Measurements from ENCODE around the gene SDCBP2. TPM values are rescaled to one million over a fixed set of nuclear protein-coding genes. Genes with fewer than 3 reads are reported as not detected.

The SDCBP2 gene
- total RNA-seq, 6 experiments from 2014 or later, result 2.0 to 43.3 (median 16.6) TPM

GRCh38 chr20:1326031-1326930, 2.7 kb downstream of the SDCBP2 start:
- H3K36me3 ChIP-seq, result no peaks in the 10 kb centered on the region
- peak overlapping the region; percentile 66 to 86 (median 74) for H3K4me3 ChIP-seq
- no peak for ATAC-seq
- TF ChIP-seq CTCF (IDR thresholded peaks at IDR 0.05) (no peak), POLR2A (IDR thresholded peaks at IDR 0.05) (no peak)
- peak overlapping the region; percentile 98 to 100 (median 99) for H3K27ac ChIP-seq
- 20% methylated on average over 10 of the region's 10 CpGs for WGBS (ENCODE audit: insufficient coverage, low coverage, low lambda C conversion rate, missing lambda C conversion rate)
- H3K9me3 ChIP-seq, result no peaks in the 10 kb centered on the region
- intact Hi-C loops (cut with DNase I), result loop anchor here (5.0 to 10.0 kb wide), 2 partner anchors 59 to 66 kb away; partner anchors contain the start of gene FKBP1A (in 1 of the 2)
- no peaks in the 10 kb centered on the region for H3K27me3 ChIP-seq
- no peak for DNase-seq
- peaks cover 0 to 44% (median 24%) of the 10 kb centered on the region in 4 donors for H3K4me1 ChIP-seq

DNA sequence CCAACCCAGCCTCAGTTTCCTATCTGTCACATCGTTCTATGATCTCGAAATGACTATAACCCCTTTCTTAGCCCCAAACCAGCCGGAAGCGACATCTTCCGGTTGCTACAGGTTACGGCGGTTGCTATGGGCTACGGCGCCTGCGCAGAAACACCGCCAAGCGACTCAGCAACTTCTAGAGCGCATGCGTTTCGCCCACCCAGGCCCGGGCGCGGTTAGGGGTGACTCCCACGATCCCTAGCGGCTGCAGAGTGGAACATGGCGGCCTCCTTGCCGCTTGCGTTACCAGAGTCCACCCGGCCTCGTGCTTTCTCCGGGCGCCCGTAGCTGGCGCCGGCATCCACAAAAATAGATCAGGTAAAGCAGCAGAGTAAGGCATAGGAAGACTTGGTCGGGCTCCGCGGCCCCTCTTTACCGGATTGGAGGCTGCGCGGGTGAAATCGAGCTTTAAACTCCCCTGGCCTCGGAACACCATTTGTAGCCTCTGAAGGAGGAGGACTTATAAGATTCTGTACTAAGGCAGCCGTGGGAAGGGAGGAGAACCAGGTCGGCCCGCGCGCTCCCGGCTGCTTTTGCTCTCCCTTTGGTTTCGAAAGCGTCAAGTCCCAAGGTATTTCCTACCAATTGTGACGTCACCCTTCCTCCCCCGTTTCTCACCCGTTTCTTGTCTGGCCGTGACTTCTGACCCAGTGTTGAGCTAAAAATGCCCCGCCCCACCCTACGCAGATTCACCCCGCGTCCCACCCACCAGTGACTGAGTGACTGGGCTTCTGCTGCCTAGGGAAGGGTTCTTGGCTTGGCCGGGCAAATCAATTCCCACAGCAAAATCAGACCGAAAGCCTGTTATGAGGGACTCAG, 3.5 kb downstream of the SDCBP2 start:
- intact Hi-C loops (cut with DNase I), result loop anchor here (5.0 to 10.0 kb wide), 2 partner anchors 59 to 67 kb away; partner anchors contain the start of gene FKBP1A (in 1 of the 2)
- no peaks in the 10 kb centered on the region for H3K27me3 ChIP-seq
- peaks cover 0 to 44% (median 24%) of the 10 kb centered on the region in 4 donors for H3K4me1 ChIP-seq
- no peaks in the 10 kb centered on the region for H3K36me3 ChIP-seq
- peak; percentile 76 to 90 (median 87) for ATAC-seq
- DNase-seq, result peak; percentile 97 to 98 (median 98)
- under 1% methylated on average over 31 of the region's 56 CpGs for WGBS (ENCODE audit: insufficient coverage, low coverage, low lambda C conversion rate, missing lambda C conversion rate)
- no peaks in the 10 kb centered on the region for H3K9me3 ChIP-seq
- H3K27ac ChIP-seq, result peak overlapping the region; percentile 98 to 100 (median 99)
- peak overlapping the region; percentile 66 to 86 (median 74) for H3K4me3 ChIP-seq
- TF ChIP-seq CTCF (IDR thresholded peaks at IDR 0.05) (peak in 1 of 4 donors; percentile 20), POLR2A (IDR thresholded peaks at IDR 0.05) (peak; percentile 98)

DNA sequence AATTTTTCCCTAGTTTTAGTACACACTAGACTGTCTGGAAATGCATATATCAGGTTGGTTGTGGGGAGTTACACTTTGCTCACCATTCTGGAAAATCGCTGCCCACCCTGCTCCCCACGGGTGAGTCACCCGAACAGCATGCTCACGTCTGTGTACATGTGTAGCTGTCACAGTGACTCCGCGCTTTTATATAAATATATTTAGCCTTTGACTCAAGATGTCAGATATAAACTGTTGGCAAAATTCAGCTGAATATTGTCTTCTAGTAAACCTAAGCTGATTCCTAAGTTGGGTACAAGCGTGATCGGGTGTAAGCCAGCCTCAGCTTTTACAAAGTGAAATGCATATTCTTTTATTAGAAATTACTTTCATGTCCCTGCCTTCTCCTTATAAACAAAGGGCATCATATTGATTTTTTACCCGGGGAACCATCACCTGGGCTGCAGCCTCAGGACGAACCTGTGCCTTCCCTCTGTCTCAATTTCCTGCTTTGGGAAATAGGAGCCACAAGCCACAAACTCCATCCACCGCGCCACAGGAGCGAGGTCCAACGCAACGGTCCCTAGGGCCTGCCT, 4.3 kb downstream of the SDCBP2 start:
- no peaks in the 10 kb centered on the region for H3K9me3 ChIP-seq
- 34% methylated on average over 15 of the region's 15 CpGs for WGBS (ENCODE audit: insufficient coverage, low coverage, low lambda C conversion rate, missing lambda C conversion rate)
- no peaks in the 10 kb centered on the region for H3K36me3 ChIP-seq
- H3K27ac ChIP-seq, result peak overlapping the region; percentile 98 to 100 (median 99)
- no peaks in the 10 kb centered on the region for H3K27me3 ChIP-seq
- intact Hi-C loops (cut with DNase I), result loop anchor here (5.0 to 10.0 kb wide), 2 partner anchors 60 to 68 kb away; partner anchors contain the start of gene FKBP1A (in 1 of the 2)
- ATAC-seq (no peak), DNase-seq (peak in 1 of 3 donors; percentile 43)
- H3K4me3 ChIP-seq, result peak overlapping the region; percentile 66 to 86 (median 74)
- no peak for TF ChIP-seq CTCF (IDR thresholded peaks at IDR 0.05)
- TF ChIP-seq POLR2A (IDR thresholded peaks at IDR 0.05), result no peak
- H3K4me1 ChIP-seq, result peaks cover 0 to 40% (median 21%) of the 10 kb centered on the region in 4 donors
